HCT116 (cell line): ENCODE data around the gene CAPN15.

Experiments used
- CBX3 ChIP-seq: IDR thresholded peaks from 2 replicates; pipeline ENCODE4 v1.6.1; 2012; ENCODE audit warnings: low read depth
- EZH2phosphoT487 ChIP-seq: fragments of 200-600 bp; IDR thresholded peaks from 2 replicates; pipeline ENCODE4 v1.6.1; 2018; ENCODE audit warnings: antibody characterized with exemption, borderline replicate concordance
- FOSL1 ChIP-seq: IDR thresholded peaks from 2 replicates; pipeline ENCODE4 v1.6.1; 2012; ENCODE audit warnings: low read depth
- POLR2A ChIP-seq: IDR thresholded peaks from 2 replicates; pipeline ENCODE4 v1.7.0; 2011; ENCODE audit warnings: borderline replicate concordance; ENCODE audit not compliant: insufficient read depth, insufficient read length; ENCODE audit errors: extremely low read depth
- SIN3A ChIP-seq: IDR thresholded peaks from 2 replicates; pipeline ENCODE4 v1.6.1; 2012; ENCODE audit warnings: low read depth
- TF ChIP-seq, protein P1 (sequence below), 3 experiments: fragments of 200-600 bp in 1 of 3; sonication (generic) in 1 of 3; IDR thresholded peaks in 2 of 3; conservative IDR thresholded peaks in 1 of 3; 2 replicates each; pipeline ENCODE4 v1.5.1; 2012 to 2017; ENCODE audit warnings: low read depth in 2 of 3, low read length in 2 of 3, antibody characterized with exemption in 1 of 3, borderline replicate concordance in 1 of 3, control low read depth in 1 of 3, mild to moderate bottlenecking in 1 of 3, mixed read lengths in 1 of 3, mixed run types in 1 of 3, moderate library complexity in 1 of 3; ENCODE audit not compliant: insufficient read depth in 1 of 3
- TF ChIP-seq, protein P2 (sequence below): IDR thresholded peaks from 2 replicates; pipeline ENCODE4 v1.6.1; 2012

DNA sequence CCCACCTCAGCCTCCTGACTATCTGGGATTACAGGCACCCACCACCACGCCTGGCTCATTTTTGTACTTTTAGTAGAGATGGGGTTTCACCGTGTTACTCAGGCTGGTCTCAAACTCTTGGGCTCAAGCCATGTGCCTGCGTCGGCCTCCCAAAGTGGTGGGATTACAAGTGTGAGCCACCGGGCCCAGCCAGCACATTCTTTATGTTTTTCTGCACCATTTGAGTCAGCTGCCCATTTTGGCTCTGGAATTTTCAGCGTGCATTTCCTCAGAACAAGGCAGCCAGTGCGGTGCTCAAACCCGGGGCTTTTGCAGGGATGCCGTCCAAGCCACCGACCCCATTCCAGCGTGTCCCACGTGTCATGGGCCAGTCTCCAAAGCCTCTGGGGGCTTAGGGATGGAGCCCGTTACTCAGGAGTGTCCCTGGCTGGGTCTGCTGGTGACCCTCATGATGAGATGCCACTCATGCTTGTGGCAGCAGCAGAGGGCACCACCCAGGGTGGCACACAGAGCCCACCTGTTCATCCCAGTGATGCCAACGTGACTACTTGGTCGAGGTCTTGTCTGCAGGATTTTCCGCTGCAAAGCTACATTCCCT lies 58.6 kb downstream of the CAPN15 start:
- TF ChIP-seq, protein P1, sequence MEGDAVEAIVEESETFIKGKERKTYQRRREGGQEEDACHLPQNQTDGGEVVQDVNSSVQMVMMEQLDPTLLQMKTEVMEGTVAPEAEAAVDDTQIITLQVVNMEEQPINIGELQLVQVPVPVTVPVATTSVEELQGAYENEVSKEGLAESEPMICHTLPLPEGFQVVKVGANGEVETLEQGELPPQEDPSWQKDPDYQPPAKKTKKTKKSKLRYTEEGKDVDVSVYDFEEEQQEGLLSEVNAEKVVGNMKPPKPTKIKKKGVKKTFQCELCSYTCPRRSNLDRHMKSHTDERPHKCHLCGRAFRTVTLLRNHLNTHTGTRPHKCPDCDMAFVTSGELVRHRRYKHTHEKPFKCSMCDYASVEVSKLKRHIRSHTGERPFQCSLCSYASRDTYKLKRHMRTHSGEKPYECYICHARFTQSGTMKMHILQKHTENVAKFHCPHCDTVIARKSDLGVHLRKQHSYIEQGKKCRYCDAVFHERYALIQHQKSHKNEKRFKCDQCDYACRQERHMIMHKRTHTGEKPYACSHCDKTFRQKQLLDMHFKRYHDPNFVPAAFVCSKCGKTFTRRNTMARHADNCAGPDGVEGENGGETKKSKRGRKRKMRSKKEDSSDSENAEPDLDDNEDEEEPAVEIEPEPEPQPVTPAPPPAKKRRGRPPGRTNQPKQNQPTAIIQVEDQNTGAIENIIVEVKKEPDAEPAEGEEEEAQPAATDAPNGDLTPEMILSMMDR (IDR thresholded peaks at IDR 0.05 in 2 of 3, conservative IDR thresholded peaks at IDR 0.05 in 1 of 3; ENCODE audit: borderline replicate concordance in 1 of 3, insufficient read depth in 1 of 3, low read depth in 2 of 3, low read length in 2 of 3) = no peak
- TF ChIP-seq EZH2phosphoT487 (no peak), CBX3 (no peak), FOSL1 (no peak), POLR2A (no peak), SIN3A (no peak)
- TF ChIP-seq, protein P2, sequence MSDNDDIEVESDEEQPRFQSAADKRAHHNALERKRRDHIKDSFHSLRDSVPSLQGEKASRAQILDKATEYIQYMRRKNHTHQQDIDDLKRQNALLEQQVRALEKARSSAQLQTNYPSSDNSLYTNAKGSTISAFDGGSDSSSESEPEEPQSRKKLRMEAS = no peak
